Gastrocnemius medialis (tissue), 4 donors: Measurements from ENCODE around the gene PLSCR4. TPM values are rescaled to one million over a fixed set of nuclear protein-coding genes. Genes with fewer than 3 reads are reported as not detected.

Source experiments
- ATAC-seq, 2 donors: fragments of 150-250 bp; one replicate each; pipeline ENCODE4 v1.9.1; 2016
- DNase-seq, 2 donors: peaks; one replicate each; pipeline ENCODE4 v3.0.0-alpha.2; 2019
- H3K27ac ChIP-seq, 4 donors: fragments of 200-600 bp; sonication (generic); 1 replicate in 1 of 4; 2 replicates in 3 of 4; pipeline ENCODE4 v1.5.1; 2016 to 2018; ENCODE audit warnings: mild to moderate bottlenecking in 2 of 4, moderate library complexity in 1 of 4
- H3K27me3 ChIP-seq, 3 donors: fragments of 200-600 bp; sonication (generic) in 2 of 3; 1 replicate in 1 of 3; 2 replicates in 2 of 3; pipeline versions ENCODE4 v1.5.1 to v1.6.0; 2016 to 2019; ENCODE audit warnings: mild to moderate bottlenecking in 1 of 3, moderate library complexity in 1 of 3
- H3K36me3 ChIP-seq, 2 donors: fragments of 200-600 bp; sonication (generic) in 1 of 2; one replicate each; pipeline ENCODE4 v1.5.1; 2017 to 2018
- H3K4me1 ChIP-seq, 2 donors: fragments of 200-600 bp; sonication (generic) in 1 of 2; one replicate each; pipeline ENCODE4 v1.5.1; 2016 to 2017; ENCODE audit warnings: mild to moderate bottlenecking in 2 of 2
- H3K4me3 ChIP-seq, 4 donors: fragments of 200-600 bp; sonication (generic) in 3 of 4; 1 replicate in 1 of 4; 2 replicates in 3 of 4; pipeline ENCODE4 v1.5.1; 2016 to 2019; ENCODE audit warnings: mild to moderate bottlenecking in 2 of 4
- H3K9me3 ChIP-seq, 3 donors: fragments of 200-600 bp; sonication (generic) in 2 of 3; 1 replicate in 1 of 3; 2 replicates in 2 of 3; pipeline ENCODE4 v1.5.1; 2016 to 2019
- POLR2A ChIP-seq, 2 donors: fragments of 450-650 bp; IDR thresholded peaks; one replicate each; pipeline ENCODE4 v1.6.1; 2017; ENCODE audit warnings: antibody characterized with exemption in 2 of 2, mild to moderate bottlenecking in 2 of 2, moderate library complexity in 2 of 2
- in situ Hi-C, 4 donors: fragments of 200-750 bp; cut with MboI; loops; one replicate each; pipeline versions ENCODE4 v1.15.0 to v1.8.0; 2017; ENCODE audit warnings: low sequenced_read_pairs in 4 of 4
- intact Hi-C: fragments of 100-400 bp; cut with DNase I; formaldehyde crosslinking; loops from one replicate; pipeline ENCODE4 v1.15.1; 2023; ENCODE audit warnings: low total_unique reads
- total RNA-seq, 4 donors: library from RNA; depleted of rRNA; stranded (reverse); fragments of >200 nt; gene quantifications; one replicate each; pipeline versions ENCODE4 v1.1.0 to v1.2.3, GENCODE V29; 2016
- TF ChIP-seq, protein P1 (sequence below), 5 experiments: fragments of 450-650 bp in 3 of 5; fragments of 200-600 bp in 2 of 5; sonication (generic) in 2 of 5; IDR thresholded peaks in 4 of 5; conservative IDR thresholded peaks in 1 of 5; 1 replicate in 4 of 5; 2 replicates in 1 of 5; pipeline ENCODE4 v1.5.1; 2016 to 2019; ENCODE audit warnings: antibody characterized with exemption in 5 of 5, mild to moderate bottlenecking in 3 of 5, moderate library complexity in 3 of 5

Gene PLSCR4
- total RNA-seq, 4 donors from 2014 or later = 6.3 to 16.8 (median 9.5) TPM

DNA sequence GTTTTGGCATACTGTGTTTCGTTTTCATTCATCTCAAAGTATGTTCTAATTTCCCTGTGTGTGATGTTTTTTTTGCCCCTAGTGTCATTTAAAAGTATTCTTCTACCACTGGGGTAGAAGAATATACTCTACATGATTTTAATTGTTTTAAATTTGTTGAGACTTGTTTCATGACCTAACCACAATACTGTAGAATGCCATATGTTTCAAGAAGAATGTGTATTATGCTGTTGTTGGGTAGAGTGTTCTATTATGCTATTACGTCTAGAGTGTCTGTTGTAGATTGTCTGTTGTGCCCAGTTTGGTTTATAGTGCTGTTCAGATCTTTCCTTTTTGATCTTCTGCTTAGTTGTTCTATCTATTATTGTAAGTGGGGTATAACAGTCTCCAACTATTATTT, 36.4 kb downstream of the PLSCR4 start:
- H3K9me3 ChIP-seq = no peaks in the 10 kb centered on the region
- in situ Hi-C loops = loop anchor here (5.0 to 25.0 kb wide), 4 partner anchors 108 to 373 kb away; no protein-coding TSS in a partner anchor

DNA sequence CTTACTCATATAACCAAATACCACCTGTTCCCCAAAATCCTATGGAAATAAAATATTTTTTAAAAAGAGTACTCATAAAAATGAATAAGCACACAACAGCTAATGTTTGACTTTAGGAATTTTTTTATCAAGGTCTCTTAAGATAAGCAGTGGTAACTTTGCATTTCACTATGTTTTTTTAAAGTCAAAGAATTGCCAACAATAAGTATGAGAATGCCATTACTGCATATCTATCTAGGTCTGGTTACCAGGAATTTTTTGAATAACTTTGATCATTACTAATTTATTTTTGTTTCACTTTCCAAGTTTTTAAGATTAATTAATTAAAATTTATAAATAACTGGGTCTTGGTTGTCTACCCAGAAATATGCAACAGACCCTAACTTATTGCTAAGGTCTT, 41.5 kb downstream of the PLSCR4 start:
- TF ChIP-seq, protein P1, sequence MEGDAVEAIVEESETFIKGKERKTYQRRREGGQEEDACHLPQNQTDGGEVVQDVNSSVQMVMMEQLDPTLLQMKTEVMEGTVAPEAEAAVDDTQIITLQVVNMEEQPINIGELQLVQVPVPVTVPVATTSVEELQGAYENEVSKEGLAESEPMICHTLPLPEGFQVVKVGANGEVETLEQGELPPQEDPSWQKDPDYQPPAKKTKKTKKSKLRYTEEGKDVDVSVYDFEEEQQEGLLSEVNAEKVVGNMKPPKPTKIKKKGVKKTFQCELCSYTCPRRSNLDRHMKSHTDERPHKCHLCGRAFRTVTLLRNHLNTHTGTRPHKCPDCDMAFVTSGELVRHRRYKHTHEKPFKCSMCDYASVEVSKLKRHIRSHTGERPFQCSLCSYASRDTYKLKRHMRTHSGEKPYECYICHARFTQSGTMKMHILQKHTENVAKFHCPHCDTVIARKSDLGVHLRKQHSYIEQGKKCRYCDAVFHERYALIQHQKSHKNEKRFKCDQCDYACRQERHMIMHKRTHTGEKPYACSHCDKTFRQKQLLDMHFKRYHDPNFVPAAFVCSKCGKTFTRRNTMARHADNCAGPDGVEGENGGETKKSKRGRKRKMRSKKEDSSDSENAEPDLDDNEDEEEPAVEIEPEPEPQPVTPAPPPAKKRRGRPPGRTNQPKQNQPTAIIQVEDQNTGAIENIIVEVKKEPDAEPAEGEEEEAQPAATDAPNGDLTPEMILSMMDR (IDR thresholded peaks at IDR 0.05 in 4 of 5, conservative IDR thresholded peaks at IDR 0.05 in 1 of 5) = no peak
- TF ChIP-seq POLR2A (IDR thresholded peaks at IDR 0.05) = no peak
- Histone ChIP-seq H3K27ac (no peak overlapping the region), H3K36me3 (peaks cover 0 to 5% of the 10 kb centered on the region in 2 donors), H3K4me3 (no peak overlapping the region), H3K4me1 (no peaks in the 10 kb centered on the region), H3K27me3 (no peaks in the 10 kb centered on the region), H3K9me3 (no peaks in the 10 kb centered on the region)
- DNase-seq = no peak
- ATAC-seq = no peak
- intact Hi-C loops = no loop called here
- in situ Hi-C loops = loop anchor here in 2 of 4 donors (25.0 kb wide), 1 partner anchor 378 kb away; no protein-coding TSS in a partner anchor

More for the DNA sequence above, 36.4 kb downstream of the PLSCR4 start:
- no peak overlapping the region for H3K4me3 ChIP-seq
- no peak for DNase-seq
- no peaks in the 10 kb centered on the region for H3K36me3 ChIP-seq
- peaks cover 0 to 3% of the 10 kb centered on the region in 2 donors for H3K4me1 ChIP-seq
- no peak overlapping the region for H3K27ac ChIP-seq
- intact Hi-C loops = no loop called here
- no peaks in the 10 kb centered on the region for H3K27me3 ChIP-seq
- ATAC-seq = no peak
- TF ChIP-seq, protein P1 (IDR thresholded peaks at IDR 0.05 in 4 of 5, conservative IDR thresholded peaks at IDR 0.05 in 1 of 5) = no peak
- no peak for TF ChIP-seq POLR2A (IDR thresholded peaks at IDR 0.05)

DNA sequence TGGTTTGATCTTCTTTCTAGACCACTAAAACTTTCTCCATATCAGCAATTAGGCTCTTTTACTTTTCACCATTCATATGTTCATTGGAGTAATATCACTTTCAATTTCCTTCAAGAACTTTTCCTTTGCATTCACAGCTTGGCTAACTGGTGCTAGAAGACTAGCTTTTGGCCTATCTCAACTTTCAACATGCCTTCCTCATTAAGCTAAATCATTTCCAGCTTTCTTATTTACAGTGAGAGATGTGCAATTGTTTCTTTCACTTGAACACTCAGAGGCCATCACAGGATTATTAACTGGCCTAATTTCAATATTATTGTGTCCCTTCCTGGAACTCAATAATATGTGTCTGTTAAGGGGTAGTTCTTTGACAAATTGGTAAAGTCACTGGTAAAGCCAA, 47.1 kb downstream of the PLSCR4 start:
- in situ Hi-C loops (loop anchor here in 2 of 4 donors (25.0 kb wide), 1 partner anchor 384 kb away; no protein-coding TSS in a partner anchor), intact Hi-C loops (no loop called here)
- DNase-seq (no peak), ATAC-seq (no peak)
- TF ChIP-seq, protein P1 (IDR thresholded peaks at IDR 0.05 in 4 of 5, conservative IDR thresholded peaks at IDR 0.05 in 1 of 5) = no peak
- no peak for TF ChIP-seq POLR2A (IDR thresholded peaks at IDR 0.05)
- no peak overlapping the region for H3K4me3 ChIP-seq
- H3K27me3 ChIP-seq = no peaks in the 10 kb centered on the region
- H3K4me1 ChIP-seq = peaks cover 3 to 4% of the 10 kb centered on the region in 2 donors
- peaks cover 0 to 5% of the 10 kb centered on the region in 2 donors for H3K36me3 ChIP-seq
- H3K9me3 ChIP-seq = no peaks in the 10 kb centered on the region
- H3K27ac ChIP-seq = no peak overlapping the region

DNA sequence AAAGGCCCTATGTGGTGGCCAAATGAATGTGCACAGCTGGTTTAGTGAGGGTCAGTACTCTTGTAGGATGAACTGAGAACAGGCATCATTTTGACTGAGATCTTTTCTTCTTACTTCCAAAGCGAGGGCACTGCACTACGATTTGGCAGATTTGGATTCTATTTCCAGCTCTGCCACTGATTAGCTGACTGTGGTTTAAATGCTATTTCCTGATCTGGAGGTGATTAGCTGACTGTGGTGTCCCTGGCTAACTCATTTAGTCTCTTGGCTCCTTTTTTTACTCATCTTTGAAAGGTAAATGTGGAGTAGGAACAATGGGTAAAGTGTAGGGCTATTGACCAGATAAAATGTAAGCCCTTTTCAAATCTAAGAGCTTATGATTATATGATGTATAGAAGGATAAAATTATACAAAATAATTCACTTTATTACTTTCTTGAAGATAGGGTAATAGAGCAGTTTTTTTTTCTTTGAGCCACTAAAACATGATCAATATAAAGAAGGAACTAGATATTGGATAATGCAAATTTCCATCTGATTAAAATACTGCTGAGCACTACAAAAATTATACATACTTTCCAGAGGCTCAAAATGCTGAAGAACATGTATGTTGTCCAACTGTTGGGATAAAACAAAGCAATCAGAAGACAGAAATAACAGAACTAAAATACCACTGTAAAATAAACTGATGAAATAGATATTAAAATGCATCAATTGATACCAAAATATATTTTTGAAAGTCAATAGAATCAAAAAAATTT, 50.3 kb downstream of the PLSCR4 start:
- H3K4me3 ChIP-seq = no peak overlapping the region
- TF ChIP-seq POLR2A (IDR thresholded peaks at IDR 0.05) = no peak
- TF ChIP-seq, protein P1 (IDR thresholded peaks at IDR 0.05 in 4 of 5, conservative IDR thresholded peaks at IDR 0.05 in 1 of 5) = no peak
- H3K9me3 ChIP-seq = no peaks in the 10 kb centered on the region
- ATAC-seq (no peak), DNase-seq (no peak)
- in situ Hi-C loops = loop anchor here in 2 of 4 donors (25.0 kb wide), 1 partner anchor 387 kb away; no protein-coding TSS in a partner anchor
- no peaks in the 10 kb centered on the region for H3K36me3 ChIP-seq
- no peaks in the 10 kb centered on the region for H3K27me3 ChIP-seq
- peaks cover 7 to 14% of the 10 kb centered on the region in 2 donors for H3K4me1 ChIP-seq
- H3K27ac ChIP-seq = no peak overlapping the region
- intact Hi-C loops = no loop called here
